Hippocampal formation (tissue), 2 donors: ENCODE data around the gene SLC40A1.

Experiments used
- DNase-seq, 2 donors: peaks; one replicate each; lab custom pipeline; 2025; lab: John Stamatoyannopoulos, UW

Gene SLC40A1

GRCh38 chr2:189599245-189599644 lies 18.7 kb upstream of the SLC40A1 start:
- DNase-seq = no peak

- DNase-seq = no peak
Measured at GRCh38 chr2:189595417-189595816, 14.8 kb upstream of the SLC40A1 start.

DNA sequence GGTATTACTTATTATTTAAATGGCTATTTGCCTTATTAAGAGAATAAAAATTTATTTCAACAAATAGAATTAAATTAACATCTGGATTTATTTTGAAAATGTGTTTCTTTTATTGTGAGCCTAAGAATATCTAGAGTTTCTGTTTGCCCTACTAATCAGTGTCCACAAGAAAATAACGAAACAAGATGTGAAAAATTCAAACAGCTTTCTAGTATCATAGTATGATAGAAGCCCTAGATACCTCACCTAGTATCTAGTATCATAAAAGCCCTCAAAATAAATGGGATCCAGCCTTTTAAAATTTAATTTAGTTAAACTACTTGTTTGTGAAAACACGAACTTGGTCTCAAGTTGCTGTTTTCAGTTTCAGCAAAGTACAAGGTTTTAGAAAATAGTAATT lies 13.7 kb upstream of the SLC40A1 start:
- no peak for DNase-seq

DNA sequence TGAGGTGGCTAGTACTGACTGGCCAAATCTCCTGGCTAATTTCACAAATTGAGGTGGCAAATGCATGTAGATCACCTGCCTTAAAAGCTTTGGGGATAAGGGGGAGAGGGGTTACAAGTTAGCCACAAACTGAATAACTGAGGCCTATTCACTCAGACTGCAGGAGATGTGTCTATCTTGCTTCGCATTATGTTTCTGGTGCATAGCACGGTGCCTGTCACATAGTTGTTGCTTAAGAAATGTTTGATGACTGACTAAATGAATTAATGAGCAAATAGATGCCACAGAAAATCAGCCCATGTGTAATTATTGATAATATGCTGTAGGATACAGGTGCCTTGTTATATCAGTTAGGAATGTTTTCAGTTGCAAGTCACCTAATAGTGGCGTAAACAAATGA lies 12.5 kb upstream of the SLC40A1 start:
- DNase-seq = no peak

DNA sequence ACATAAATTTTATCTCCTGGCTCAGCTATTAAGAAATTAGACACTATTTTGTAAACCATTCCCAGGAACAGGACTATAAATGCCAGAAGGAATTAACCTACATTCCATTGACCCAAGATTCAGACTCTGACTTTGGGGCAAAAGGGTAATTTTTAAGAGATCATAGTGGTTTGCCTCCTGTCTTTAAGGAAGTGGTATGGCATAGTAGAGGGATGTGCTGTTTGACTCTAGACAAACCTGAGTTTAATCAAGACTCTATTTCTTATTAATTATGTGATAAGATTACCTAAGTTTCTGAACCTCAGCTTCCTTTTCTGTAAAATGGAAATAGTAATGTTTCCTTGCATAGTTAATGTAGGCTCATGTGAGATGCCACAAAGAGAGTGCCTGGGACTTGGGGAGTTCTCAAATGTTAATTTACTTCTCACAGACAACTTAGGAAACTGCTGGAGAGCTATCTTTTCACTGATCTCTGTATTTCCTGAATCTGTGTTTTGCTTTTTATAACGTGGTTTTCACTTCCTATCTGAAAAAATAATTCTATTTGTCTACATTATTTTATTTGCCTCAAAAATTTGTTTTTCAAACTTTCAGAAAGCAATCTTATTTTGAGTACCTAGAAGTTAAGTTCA lies 11.9 kb upstream of the SLC40A1 start:
- no peak for DNase-seq

DNA sequence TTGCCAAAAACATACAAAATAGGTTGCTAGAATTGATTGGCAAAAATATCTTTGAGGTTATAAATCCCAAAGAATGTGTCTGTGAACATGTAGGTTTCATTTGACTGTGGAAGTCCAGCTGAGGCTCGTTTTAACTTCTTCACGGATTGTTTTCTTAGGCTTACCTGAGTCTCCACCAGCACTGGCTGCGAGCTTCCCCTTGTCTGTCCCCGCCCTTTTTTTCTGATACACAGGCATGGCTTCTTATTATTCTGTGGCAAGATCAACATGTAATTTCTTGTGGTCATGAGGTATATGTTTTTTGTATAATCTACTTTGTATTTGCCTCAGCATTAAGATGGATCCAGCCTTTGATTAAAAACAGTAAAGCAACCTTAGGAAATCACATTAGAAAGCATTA lies 7.2 kb upstream of the SLC40A1 start:
- DNase-seq = no peak

DNA sequence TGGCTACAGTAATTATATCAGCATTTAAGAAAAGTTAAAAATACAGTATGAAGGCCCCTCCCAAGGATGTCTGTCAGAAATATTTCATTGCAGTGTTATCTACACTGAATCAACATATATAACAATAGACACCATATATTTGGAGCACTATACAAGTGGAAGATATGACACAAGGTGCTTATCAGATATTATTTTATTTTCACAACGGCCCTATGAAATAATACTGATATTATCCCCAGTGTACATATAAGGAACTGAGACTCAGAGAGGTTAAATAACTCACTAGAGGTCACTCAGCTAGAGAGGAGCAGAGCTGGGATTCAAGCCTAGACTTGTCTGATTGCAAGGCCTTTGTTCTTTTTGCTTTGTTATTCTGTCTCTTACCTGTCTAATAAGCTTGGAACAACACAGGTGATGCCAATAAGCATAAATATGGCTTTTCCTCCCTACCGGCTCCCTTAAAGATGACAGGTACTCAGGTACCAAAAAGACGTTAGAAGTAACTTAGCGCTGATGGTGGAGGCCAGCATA lies 4.7 kb upstream of the SLC40A1 start:
- DNase-seq = no peak

DNA sequence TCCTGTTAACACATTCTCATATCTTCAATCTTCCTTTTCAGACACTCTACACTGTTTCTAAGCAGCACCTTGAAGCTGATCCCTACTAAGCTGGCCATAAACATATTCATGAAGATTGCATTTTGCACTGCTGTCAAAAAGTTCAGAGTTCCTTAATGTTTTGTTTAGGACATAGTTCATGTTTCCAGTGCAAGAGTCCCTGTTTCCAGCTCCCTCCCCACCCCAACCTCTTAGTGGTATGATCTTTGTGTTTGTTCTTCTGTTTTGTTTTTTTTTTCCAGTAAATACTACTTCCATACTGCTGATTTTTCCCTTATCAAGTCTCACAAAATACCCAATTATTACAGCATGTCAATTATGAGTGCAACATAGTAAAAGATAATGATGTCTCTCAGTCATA lies 4.1 kb upstream of the SLC40A1 start:
- DNase-seq = no peak

GRCh38 chr2:189583227-189584198 lies 2.9 kb upstream of the SLC40A1 start:
- DNase-seq = no peak

- DNase-seq = no peak
Measured at GRCh38 chr2:189582809-189583192, 2.2 kb upstream of the SLC40A1 start.

- no peak for DNase-seq
Measured at GRCh38 chr2:189582140-189582808, 1.7 kb upstream of the SLC40A1 start.

DNA sequence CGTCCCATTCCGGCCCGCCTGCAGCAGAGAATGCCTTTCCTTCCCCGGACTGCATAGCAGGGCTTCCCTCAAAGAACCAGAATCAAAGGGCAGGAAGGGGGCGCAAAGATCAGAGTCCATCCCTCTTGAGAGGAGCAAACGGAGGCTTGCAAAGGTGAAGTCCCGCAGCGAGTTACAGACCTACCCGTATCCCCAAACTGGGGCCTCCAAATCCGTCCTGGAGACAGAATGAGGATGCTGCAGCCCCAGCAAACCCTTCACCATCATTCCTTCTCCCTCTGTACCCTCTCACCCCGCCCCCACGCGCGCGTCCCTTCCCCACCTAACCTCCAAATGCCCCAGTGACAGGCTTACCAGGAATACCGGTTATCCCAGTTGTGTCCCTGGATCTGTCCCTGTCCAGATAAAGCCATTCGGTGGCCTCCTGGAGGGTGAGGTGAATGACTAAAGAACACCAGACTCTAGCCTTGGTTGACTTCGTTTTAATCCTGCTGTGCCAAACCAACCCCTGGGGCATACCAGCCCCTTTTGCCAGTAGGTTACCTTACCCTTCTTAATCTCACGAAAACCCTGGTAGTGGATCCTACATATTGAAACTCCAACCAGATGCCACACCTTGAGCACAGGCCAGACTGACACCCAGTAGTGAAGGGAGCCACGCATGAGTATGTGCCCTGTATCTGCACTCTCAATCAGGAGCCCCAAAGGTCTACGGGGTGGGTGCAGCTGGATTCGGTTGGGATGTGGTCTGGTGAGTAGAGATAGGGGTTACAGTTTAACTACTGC lies 961 bp upstream of the SLC40A1 start:
- no peak for DNase-seq

DNA sequence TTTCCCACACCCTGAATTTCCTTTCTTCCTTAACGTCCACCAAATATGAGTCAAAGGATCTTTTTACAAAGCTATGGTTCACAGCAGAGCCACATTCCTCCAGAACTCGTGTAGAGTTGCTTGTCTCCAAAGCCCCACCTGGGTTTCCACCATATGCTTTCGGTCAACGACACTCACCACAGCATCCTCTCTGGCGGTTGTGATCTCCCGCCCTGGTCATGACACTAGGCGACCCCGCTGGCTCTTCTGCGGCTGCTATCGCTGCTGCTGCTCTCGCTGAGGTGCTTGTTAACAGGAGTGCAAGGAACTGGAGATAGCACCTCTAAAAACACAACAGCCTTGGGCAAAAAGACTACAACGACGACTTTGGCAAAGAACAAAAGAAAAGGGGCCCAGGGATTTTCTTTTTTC lies 340 bp downstream of the SLC40A1 start:
- DNase-seq = no peak

DNA sequence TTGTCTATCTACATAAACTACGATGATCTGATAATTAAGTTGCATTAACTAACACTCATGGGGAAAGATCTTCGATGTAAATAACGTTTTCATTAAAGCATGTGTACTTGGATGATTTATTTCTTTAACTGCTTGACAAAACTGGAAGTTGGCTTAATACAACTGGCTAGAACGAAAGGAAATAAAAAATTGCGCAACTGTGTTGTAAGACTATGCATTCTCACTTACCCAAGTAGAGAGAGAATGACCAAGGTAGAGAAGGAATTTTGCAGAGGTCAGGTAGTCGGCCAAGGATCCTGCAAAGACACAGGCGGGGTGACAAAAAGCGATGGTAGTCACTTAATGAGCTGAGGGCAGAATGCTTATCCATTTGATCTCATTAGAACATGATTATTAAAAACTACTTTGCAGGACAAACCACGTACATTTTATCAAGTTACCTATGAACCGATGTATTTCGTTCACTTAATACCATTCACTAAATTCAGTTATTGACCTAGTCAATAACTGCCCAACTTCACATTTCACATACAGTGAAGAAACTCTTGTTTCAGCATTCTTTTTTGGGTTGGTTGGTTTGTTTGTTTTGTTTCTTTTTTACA lies 900 bp downstream of the SLC40A1 start:
- DNase-seq = no peak

DNA sequence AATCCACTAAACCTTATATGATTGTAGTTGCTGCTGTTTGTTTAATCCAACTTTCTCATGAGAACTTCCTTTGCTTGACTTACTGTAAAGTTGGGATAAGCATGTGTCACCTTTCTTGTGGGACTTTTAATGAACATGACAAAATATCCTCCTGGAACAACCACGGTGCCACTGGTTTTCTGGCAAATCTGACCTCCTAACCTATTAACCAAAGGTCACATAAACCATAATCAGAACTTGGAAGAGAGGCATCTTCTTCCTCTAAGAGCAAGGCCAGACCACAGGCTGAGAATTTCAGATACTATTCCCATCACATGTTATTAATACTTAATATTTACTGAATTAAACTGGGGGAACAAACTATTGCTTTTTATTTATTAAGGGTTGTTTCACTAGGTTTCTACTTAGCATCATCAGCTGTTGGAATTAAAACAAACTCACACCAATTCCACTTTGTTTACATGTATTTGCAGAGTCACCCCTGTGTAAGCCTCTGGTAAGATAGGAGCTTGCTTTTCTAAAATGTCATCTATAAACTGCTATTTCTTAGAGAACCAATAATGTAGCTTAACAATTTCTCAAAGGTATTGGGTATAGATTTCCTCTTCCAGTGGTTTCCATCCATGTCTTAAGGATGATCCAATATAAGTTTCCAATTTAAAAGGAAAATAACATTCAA lies 2.2 kb downstream of the SLC40A1 start:
- DNase-seq = no peak

GRCh38 chr2:189577121-189577520 lies 3.5 kb downstream of the SLC40A1 start:
- no peak for DNase-seq

GRCh38 chr2:189576396-189576795 lies 4.2 kb downstream of the SLC40A1 start:
- no peak for DNase-seq

DNA sequence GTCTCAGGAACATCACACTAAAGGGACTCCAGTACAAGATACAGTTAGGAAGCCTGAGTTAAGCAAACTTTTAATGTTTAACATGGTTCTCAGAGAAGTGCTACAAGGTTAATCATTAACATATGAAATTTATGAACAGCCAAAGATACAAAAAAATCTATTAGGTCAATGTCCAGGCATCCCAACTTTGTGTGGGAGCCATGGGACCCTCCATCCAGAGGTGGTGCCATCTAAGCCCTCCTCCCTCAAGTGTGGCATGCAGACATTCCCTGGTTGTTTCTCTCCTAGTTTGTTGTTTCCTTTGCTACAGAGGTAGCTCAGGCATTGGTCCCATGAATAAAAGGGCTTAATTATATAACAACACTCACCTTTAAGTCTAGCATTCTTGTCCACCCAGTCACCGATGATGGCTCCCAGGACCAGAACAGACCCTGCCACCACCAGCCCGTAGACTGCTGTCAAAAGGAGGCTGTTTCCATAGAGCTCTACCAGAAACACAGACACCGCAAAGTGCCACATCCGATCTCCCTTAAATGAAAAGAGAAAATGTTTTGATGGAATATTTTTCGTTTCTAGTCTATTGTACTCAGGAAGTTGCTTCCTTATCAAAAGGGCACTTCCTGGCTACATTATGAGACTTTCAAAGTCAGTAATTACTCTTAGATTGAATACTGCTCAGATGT lies 5.7 kb downstream of the SLC40A1 start:
- DNase-seq = no peak

DNA sequence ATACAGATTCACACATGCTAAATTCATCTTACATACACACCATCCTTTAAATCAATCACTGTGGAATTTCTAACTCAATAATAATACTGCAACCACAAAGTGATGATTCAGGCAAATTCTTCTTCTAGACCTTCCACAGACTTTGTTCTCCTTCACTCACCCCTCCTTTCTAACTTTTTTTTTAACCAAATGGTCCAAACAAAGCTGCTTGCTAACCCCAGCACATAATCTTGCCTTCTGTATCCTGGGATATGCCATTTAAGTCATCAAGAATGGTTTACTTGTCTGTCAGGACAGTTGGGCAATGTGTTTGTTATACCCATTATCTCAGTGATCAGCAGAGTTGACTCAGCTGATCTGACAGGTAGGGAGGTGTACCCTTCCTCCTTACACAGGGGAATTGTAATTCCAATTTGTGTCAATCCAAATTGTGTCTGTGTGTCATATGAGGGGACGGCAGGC lies 10.0 kb downstream of the SLC40A1 start:
- DNase-seq = no peak

DNA sequence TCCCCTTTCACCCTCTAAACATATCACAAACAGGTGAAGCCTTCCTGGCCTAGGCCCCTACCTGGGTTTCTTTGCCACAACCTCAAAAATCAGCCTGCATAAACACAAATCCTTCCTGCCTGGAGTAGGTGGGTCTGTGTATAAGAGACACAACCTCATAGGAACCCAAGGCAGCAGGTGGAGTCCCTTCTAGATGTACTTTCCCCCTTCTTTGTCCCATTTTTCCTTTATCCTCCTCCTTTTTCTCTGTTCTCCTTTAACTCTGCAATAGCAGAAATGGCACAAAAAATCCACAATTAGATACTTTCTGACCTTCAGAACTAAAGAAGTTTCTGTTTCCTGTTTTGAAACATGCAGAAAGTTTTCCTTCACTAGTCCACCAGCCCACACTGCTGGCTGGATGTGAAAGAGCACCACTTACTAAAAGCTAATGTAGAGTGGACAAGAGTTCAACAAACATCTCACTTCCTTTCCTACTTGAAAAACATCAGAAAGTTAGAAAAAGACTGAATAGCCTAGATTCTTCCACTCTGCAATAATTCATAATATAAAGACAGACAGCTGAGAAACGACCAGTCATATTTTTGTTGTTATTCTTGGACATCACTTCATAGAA lies 11.2 kb downstream of the SLC40A1 start:
- DNase-seq = no peak
